NOMO-1 treated with dmso at 0.1 percent for 144 hours (cell line): ENCODE measurements around the gene PODXL2.

Experiments
- DNase-seq: peaks from one replicate; lab custom pipeline; 2025; ENCODE audit not compliant: unreplicated experiment; lab: John Stamatoyannopoulos, UW

PODXL2 gene, protein sequence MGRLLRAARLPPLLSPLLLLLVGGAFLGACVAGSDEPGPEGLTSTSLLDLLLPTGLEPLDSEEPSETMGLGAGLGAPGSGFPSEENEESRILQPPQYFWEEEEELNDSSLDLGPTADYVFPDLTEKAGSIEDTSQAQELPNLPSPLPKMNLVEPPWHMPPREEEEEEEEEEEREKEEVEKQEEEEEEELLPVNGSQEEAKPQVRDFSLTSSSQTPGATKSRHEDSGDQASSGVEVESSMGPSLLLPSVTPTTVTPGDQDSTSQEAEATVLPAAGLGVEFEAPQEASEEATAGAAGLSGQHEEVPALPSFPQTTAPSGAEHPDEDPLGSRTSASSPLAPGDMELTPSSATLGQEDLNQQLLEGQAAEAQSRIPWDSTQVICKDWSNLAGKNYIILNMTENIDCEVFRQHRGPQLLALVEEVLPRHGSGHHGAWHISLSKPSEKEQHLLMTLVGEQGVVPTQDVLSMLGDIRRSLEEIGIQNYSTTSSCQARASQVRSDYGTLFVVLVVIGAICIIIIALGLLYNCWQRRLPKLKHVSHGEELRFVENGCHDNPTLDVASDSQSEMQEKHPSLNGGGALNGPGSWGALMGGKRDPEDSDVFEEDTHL

DNA sequence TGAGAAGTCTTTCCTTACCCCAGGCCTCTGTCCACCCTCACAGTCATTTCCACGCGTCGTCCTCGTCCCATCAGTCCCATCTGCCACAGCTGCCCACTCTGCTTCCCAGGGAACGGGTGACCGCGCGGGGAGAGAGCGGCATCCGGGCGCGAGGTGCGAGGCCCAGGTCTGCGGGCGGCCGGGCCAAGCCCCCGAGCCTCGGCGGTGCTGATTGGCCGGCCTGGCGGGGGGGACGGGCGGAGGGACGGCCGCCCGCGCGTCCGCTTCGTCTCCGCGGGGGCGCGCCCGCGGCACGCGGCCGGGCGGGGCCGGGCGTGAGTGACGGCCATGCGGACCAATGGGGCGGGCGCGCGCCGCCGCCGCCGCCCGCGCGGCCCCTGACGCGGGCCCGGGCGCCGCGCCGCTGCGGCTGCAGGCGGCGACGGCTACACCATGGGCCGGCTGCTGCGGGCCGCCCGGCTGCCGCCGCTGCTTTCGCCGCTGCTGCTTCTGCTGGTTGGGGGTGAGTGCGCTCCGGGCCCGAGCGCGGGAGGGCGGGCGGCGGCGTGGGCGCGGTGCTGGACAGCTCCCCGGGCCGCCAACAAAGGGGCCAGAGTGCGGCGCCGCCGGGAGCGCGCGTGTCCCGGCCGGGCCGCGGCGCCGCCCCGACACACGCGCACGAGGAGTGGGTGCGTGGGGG is at the start of gene PODXL2:
PODXL2 (plus strand) TSS at position 398 of the 679 bp plus-strand sequence; CDS start at position 433, 35 bp downstream.
- DNase-seq, result peak; percentile 19

DNA sequence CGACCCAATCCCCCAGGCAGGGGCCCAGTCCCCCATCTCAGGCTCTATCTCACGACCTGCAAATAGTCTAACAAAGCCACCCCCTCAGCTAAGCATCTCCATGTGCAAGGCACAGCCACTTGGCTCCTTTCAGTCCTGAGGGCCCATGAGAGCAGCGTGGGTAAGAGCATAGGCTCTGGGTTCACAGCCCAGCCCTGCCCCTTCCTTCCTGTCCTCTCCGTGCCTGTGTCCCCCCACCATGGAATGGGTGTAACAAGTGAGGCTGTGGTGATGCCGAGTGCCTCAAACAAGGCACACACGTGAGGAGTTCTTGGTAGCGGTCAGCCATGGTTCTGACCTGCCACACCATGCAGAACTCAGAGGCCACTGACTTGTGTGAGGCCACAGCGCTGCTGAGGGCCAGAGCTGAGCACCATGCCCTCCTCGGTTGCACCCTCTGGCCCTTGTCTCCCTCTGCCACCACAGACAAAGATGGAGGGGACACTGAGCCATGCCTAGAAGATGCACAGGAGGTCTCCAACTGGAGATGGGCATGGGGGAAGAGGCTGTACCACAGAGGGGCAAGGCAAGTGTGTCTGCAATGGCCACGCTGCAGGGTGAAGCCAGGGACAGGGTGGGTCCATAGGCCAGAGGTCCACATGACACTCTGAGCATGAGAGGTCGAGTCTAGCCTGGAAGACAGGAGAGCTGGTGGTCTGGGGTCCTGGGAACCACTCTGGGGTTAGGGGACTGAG is 48.5 kb upstream of the PODXL2 start:
- no peak for DNase-seq

DNA sequence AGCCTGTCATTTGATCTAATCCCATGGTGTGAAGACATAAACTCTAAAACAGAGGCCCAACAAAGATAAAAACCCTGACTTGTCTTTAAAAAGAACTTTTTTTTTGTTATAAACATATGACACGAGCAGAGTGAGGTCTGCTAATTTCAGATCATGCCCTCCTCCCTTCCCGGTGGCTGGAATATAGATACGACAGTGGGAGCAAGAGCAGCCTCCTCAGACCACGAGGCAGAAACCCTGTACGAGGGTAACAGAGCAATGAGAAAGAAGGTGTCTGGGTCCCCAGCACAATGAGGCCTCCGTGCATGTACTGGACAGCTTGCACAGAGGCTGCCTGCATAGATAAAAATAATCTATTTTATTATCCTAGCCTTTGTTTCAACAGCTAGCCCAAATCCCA is 44.3 kb upstream of the PODXL2 start:
- DNase-seq, result no peak

DNA sequence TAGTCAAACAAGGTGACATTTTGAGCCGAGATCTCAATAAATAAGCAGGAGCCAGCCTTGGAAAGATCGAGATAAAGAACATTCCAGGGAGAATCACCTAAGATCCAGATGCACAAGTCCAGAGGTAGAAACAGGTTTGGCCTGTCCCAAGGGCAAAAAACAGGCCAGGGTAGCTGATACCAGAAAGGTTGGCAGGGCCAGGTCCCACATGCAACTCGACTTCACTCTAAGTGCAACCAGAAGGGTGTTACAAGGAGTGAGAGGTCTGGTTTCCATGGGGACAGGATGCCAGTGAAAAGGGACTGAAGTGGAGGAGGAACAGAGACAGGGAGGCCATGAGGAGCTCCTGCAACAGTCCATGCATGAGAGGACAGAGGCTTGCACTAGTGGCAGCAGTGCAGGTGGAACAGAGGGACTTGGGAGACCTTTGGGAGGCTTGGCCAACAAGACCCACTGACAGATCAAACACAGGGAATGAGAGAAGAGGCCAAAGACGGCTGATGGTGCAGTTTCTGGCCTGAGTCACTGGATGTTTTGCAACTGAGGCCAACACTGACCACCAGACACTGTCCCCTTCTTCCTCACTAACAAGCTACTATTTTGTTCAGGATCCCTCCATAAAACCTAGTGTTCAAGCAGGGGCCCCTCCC is 43.7 kb upstream of the PODXL2 start:
- no peak for DNase-seq

DNA sequence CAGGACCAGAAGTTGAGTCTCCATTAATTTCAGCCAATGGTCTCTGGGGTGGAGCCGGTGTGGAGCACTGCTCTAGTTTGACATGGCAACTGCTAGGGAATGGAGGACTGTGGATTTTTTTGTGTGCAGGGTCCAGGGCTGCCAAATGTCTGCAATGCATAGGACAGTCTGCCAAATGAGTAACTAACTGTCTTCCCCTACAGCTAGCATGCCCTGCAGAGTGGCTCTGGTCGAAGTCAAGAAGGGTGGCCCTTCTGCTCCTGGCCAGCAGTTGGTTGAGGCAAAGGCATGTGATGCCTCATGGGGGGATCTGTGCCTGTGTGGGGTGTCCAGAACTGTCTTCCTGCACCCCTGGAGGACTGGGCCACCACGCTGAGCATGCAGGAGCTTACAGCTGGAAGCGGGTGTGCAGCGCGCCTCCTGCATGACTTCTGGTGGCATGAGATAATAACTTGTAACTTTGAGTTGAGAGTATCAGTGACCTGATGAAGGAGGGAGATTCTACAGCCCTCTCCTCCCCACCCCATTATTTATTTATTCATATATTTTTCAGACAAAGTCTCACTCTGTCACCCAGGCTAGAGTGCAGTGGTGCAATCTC is 43.1 kb upstream of the PODXL2 start:
- DNase-seq, result no peak

DNA sequence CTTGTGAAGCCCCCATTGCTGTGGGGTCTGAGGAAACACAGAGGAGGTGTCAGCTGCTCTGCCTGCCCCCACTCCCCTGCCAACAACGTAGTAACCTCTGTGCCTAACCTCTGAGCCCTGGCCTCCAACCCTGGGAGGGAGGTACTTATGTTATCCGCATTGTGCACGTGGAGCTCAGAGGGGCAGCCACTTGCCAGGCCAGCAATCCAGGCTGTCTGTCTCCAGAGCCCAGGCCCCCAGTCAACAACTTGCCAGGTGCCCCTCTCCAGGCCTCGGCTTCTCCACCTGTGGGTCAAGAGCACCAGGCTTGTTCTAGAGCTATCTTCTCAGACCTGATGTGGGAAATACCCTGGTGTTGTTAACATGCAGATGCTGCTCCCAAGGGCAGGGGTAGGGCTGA is 41.1 kb upstream of the PODXL2 start:
- DNase-seq, result no peak

DNA sequence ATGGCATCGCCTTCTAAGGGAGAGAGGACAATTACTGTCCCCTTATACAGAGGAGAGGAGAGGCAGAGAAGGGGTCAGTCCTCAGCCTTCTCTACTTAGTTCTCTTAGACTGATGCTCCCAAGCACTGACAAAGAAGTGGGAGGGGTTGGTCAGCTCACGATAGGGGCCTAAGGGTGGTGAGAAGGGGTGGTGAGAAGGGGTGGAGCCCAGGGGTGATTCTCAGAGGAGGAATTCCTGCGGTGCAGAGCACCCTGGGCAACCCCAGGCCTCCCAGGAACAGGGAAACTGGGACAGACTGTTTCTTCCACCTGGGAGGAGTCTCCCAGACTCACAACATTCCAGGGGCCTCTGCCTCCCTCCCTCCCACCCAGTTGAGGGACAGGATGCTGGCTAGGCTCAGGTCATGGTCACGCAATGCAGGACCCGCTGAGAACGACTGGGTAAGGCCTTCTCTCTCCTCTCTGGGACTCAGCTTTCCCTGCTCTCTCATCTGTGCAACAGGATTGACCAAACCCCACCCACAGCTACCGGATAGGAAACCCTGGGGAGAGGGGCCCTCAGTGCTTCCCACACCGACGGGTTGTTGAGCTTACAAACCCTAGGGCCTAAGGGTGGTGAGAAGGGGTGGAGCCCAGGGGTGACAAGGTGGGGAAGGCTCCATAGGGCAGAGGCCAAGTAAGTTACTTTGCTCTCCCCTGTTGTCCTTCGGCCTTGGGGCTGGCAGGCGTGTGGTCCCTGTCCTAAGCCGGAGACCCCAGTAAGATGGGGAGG is 40.0 kb upstream of the PODXL2 start:
- DNase-seq, result no peak

DNA sequence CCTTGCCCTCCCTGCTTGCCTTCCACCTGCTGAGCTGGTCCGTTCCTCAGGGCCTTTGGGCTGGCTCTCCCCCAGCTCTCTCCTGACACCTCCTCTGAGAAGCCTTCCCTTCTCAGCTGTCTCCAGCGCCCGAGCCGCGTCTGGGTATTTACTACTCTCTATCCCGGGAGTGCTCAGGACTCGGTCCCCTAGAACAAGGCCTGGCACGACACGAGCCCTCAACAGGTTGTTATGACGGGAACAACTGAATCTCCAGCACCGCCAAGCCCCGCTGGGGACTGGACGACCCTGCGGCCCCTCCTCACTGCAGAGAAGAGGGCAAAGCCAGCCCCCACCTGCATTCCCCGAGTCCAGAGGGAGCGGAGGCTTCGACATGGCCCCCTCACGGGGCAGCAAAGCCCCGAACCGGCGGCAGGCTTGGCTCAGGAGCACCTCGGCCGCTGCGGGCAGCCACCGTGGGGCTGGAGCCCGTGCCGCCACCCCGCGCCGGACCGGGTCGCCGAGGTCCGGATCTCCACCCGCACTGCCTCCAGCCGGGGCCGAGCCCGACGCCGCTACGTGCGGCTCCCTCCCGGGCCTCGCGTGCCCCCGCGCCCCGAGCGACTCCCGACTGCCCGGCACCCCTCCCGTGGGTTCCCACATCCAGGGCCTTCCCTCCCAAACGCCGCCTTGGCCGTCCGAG is 39.2 kb upstream of the PODXL2 start:
- DNase-seq, result no peak

DNA sequence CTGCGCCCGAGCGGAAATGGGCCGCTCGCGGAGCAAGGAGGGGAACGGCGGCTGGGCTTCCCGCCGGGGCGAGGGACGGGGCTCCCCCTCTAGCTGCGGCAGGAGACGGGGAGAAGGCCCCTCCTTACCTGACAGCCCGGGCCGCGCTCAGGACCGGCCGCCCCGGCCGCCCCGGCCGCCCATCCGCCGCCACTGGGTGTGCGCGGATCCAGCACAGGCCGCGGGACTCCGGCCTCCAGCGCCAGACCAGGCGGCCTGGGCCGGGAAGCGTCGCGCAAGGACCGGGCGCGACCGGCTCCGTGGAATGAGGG is 38.7 kb upstream of the PODXL2 start:
- no peak for DNase-seq

DNA sequence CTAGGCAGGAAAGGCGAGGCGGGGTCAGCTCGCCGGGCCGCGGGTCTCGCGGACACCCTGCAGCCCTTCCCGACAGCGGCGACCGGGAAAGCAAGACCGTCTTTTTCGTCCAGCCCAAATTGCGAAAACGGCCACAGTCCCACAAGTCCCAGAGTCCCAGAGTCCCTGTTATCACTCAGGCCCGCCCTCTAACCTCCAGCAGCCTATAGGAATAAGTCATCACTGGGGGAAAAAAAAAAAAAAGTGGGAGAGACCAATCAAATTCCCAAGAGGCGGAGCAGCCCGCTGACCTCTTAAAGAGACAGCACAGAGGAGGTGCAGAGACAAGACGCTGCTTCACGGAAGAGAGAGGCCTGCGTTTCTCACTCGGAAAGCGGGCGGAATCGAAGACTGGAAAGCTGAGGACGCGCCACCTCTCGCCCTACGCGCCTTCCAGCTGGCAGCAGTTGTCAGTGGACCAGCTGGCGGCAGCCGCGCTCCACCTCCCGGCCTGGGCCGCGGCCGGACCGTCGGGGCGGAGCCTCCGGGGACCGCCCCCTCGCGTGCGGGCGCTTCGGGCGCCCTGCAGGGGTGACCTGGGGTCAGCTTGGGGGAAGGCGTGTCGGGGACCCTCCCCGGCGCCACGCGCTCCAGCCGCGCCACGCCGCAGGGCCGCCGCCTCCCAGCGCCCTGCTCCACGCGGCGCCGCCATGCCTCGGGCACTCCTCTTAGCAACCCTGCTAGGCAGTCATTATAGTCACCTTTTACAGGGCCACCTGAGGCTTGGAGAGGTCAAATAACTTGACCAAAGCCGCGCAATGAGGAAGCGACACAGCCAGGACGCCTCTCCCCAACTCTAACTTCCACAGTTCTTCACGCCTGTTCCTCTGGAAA is 38.2 kb upstream of the PODXL2 start, which contains the start of gene TPRA1:
TPRA1 (minus strand) TSS at position 141 of the 873 bp plus-strand sequence. CDS start 10,587 bp downstream, outside the sequence.
- peak; percentile 98 for DNase-seq

DNA sequence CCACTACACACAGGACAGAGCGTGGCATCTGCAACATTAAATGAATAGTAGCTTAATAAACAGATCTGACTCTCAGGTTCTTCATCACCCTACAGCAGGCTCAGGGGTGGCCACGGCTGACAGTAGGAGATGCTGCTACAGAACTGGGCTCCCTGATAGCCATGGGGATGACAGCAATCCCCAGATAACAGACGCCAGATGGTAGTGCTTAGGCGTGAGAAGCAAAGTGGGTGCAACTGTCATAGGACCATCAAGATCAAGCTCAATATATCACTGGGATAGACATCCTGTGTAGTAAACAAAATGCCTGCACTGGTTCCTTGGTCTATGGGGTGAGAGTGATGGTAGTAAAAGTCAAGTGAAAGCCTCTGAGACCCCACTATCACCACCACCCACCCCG is 35.8 kb upstream of the PODXL2 start:
- no peak for DNase-seq

DNA sequence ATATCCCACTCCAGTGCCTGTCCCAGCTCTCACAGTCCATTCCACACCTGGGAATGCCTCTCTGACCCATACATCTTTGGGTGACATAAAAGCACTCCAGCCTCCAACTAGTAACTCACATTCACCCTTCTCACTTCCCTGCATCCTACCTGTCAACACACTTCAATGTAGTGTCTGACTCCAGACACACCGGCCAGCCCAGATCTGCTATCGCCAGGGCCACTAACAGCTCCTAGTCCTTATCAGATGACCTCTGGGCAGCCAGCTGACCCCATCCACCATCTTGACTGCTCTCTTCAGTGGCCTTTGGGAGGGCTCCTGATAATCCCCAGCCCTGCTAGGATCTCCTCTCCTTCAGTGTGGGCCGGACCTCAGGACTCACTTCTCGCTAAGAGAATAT is 33.7 kb upstream of the PODXL2 start:
- DNase-seq, result no peak

DNA sequence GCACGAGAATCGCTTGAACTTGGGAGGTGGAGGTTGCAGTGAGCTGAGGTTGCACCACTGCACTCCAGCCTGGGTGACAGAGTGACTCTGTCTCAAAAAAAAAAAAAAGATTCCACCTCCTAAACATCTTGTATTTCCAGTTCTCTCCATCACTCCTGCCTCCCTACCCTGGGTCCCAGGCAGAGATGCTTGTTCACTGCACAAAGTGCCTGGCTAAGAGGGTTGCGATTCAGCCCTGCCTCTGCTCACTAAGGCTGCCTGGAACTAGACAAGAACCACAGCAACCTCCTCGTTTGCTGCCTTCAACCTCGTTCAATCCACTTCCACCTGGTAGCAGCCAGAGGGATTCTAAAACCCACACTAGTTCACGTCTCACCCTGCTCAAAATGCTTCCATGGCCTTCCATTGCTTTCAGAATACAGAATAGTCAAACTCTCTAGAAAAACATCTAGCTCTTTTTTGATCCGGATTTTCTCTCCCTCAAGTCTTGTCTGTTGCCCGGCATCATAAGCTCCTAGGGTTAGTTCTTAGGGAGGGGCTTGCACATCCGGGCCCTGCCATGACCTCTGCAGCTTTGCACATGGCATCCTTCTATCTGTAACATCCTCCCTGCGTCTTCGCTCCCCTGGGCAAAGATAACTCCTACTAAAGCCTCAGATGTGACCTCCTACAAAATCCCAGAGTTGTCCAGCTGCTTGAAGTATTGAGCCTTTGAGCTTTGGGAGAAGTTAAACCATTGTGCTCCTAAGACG is 31.8 kb upstream of the PODXL2 start:
- no peak for DNase-seq

DNA sequence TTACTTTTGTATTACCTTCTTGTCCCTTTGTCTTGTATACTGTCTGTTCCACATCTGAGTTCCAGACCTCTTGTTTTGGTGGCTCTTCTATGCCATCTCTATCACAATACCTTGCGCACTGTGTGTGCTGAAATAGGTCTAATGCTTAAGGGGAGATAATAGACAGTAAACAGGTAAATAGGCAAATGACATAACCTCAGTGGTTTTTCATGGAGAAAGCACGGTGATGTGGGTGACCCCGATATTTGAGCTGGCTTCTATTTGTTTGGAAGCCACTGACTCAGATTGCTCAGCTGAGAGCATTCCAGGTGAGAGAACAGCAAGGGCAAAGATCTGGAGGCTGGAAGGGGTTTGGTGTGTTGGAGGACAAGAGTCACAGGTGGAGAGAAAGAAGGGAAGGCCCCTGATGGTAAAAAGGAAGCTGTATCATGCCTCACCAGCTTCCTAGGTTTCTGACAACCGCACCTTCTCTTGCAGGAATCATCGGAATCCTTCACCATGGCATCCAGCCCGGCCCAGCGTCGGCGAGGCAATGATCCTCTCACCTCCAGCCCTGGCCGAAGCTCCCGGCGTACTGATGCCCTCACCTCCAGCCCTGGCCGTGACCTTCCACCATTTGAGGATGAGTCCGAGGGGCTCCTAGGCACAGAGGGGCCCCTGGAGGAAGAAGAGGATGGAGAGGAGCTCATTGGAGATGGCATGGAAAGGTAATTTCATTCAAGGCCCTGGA is 30.0 kb upstream of the PODXL2 start:
- no peak for DNase-seq

DNA sequence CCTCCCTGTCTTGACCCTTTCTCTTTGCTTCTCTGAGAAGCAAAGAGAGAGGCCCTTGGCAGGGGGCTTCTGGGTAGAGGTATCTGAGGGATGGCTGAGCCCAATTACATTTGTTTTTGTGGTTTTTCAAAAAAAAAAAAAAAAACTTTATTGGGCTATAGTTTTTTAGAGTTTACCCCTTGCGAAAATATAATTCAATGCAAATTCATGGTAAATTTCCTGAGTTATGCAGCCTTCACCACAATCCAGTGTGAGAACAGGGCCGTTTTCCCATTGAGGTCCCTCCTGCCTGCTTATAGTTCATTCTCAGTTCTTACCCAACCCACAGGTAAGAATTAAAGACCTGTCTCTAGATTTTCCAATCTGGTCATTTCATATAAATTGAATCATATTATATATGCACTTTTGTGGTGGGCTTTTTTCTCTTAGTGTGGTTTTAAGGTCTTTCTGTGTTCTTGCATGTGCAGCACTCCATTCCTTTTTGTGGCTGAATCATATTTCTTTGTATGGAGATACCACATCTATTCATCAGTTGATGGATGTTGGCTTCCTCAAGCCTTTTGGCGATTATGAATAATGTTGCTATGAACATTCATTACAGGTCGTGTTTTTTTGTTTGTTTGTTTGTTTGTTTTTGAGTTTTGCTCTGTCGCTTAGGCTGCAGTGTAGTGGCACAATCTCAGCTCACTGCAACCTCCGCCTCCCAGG is 28.1 kb upstream of the PODXL2 start:
- no peak for DNase-seq

DNA sequence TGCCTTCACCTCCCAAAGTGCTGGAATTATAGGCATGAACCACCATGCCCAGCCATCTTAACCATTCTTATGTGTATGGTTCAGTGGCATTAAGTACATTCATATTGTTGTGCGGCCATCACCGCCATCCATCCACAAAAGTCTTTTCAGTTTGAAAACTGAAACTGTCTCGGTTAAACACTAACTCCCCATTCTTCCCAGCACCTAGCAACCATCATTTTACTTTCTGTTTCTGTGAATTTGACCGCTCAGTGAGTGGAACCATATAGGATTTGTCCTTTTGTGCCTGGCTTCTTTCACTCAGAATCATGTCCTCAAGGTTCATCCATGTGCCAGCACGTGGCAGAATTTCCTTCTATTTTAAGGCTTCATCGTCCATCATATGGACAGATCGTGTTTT is 24.9 kb upstream of the PODXL2 start:
- no peak for DNase-seq
